Activated naive CD4-positive, alpha-beta T cell treated with anti-CD3 and anti-CD28 coated beads for 36 hours (primary cell): ENCODE measurements around the gene SUSD6. TPM values are rescaled to one million over a fixed set of nuclear protein-coding genes. Genes with fewer than 3 reads are reported as not detected.
"Not testable (repeated sequence)": the region's sequence is repeated elsewhere in the genome, so short reads cannot be mapped to it uniquely, and the experiment has no call there.

Experiments
- CTCF ChIA-PET: fragments of 350-600 bp; sonication (Branson Sonifier 250); formaldehyde crosslinking; loops from one replicate; lab custom pipeline; 2021; ENCODE audit warnings: antibody characterized with exemption; lab: Charles Lee
- DNase-seq: peaks from one replicate; pipeline ENCODE4 v3.0.0-alpha.2; 2020
- H3K27ac Mint-ChIP-seq: one replicate; pipeline ENCODE4 v1.8.0; 2021; ENCODE audit warnings: mild to moderate bottlenecking, mixed read lengths
- H3K27me3 Mint-ChIP-seq: one replicate; pipeline ENCODE4 v1.8.0; 2021; ENCODE audit warnings: low read depth, mixed read lengths
- H3K36me3 Mint-ChIP-seq: one replicate; pipeline ENCODE4 v1.8.0; 2021; ENCODE audit warnings: low read depth, mixed read lengths
- H3K4me1 Mint-ChIP-seq: one replicate; pipeline ENCODE4 v1.8.0; 2021; ENCODE audit warnings: low read depth, mixed read lengths
- H3K4me3 Mint-ChIP-seq: one replicate; pipeline ENCODE4 v1.8.0; 2021; ENCODE audit warnings: mild to moderate bottlenecking, moderate library complexity, mixed read lengths
- H3K9me3 Mint-ChIP-seq: one replicate; pipeline ENCODE4 v1.8.0; 2021; ENCODE audit warnings: mixed read lengths
- intact Hi-C: fragments of 100-400 bp; cut with micrococcal nuclease; formaldehyde crosslinking; loops from one replicate; pipeline ENCODE4 v1.15.1; 2023
- total RNA-seq, 2 experiments: library from RNA; stranded (reverse); gene quantifications; one replicate each; pipeline ENCODE4 v1.2.3, GENCODE V29; 2021

SUSD6 gene
- total RNA-seq, 2 experiments from 2014 or later: 66.6 to 69.7 TPM

- Mint-ChIP-seq H3K4me1 (no peaks in the 10 kb centered on the region), H3K4me3 (no peak overlapping the region), H3K27me3 (no peaks in the 10 kb centered on the region), H3K36me3 (no peaks in the 10 kb centered on the region), H3K27ac (no peak overlapping the region), H3K9me3 (no peaks in the 10 kb centered on the region)
- CTCF ChIA-PET: interaction anchor here (1.2 to 3.6 kb wide), 4 partner anchors 9 to 134 kb away, joined by 3 to 13 read pairs (median 7); no protein-coding TSS in a partner anchor
- no peak for DNase-seq
- intact Hi-C loops: no loop called here
Observed at GRCh38 chr14:69593018-69593677, 18.2 kb upstream of the SUSD6 start.

- Mint-ChIP-seq H3K9me3 (no peaks in the 10 kb centered on the region), H3K4me3 (no peak overlapping the region), H3K27ac (no peak overlapping the region), H3K36me3 (no peaks in the 10 kb centered on the region), H3K27me3 (no peaks in the 10 kb centered on the region), H3K4me1 (no peaks in the 10 kb centered on the region)
- intact Hi-C loops: no loop called here
- DNase-seq: no peak
- CTCF ChIA-PET: interaction anchor here (0.6 to 3.6 kb wide), 5 partner anchors 10 to 456 kb away, joined by 3 to 13 read pairs (median 5); no protein-coding TSS in a partner anchor
Observed at GRCh38 chr14:69594846-69595245, 16.6 kb upstream of the SUSD6 start.

- H3K27ac Mint-ChIP-seq: no peak overlapping the region
- CTCF ChIA-PET: interaction anchor here (1.4 to 3.6 kb wide), 3 partner anchors 10 to 136 kb away, joined by 3 to 13 read pairs (median 10); no protein-coding TSS in a partner anchor
- intact Hi-C loops: no loop called here
- no peaks in the 10 kb centered on the region for H3K27me3 Mint-ChIP-seq
- H3K9me3 Mint-ChIP-seq: no peaks in the 10 kb centered on the region
- no peak overlapping the region for H3K4me3 Mint-ChIP-seq
- no peaks in the 10 kb centered on the region for H3K36me3 Mint-ChIP-seq
- no peak for DNase-seq
- H3K4me1 Mint-ChIP-seq: no peaks in the 10 kb centered on the region
Observed at GRCh38 chr14:69595336-69595735, 16.1 kb upstream of the SUSD6 start.

GRCh38 chr14:69599431-69599830 is 12.0 kb upstream of the SUSD6 start:
- not testable (repeated sequence) for H3K36me3 Mint-ChIP-seq

GRCh38 chr14:69600304-69600891 is 11.0 kb upstream of the SUSD6 start:
- intact Hi-C loops: loop anchor here (5.0 kb wide), 1 partner anchor 222 kb away; no protein-coding TSS in a partner anchor
- Mint-ChIP-seq H3K36me3 (no peaks in the 10 kb centered on the region), H3K27ac (no peak overlapping the region), H3K4me1 (peaks cover 5% of the 10 kb centered on the region), H3K4me3 (no peak overlapping the region), H3K9me3 (no peaks in the 10 kb centered on the region), H3K27me3 (no peaks in the 10 kb centered on the region)
- CTCF ChIA-PET: interaction anchor here (0.8 to 2.6 kb wide), 6 partner anchors 15 to 428 kb away, joined by 3 to 15 read pairs (median 4); no protein-coding TSS in a partner anchor
- DNase-seq: no peak

More at GRCh38 chr14:69599431-69599830, 12.0 kb upstream of the SUSD6 start:
- H3K4me1 Mint-ChIP-seq, H3K9me3 Mint-ChIP-seq, DNase-seq, H3K27me3 Mint-ChIP-seq, intact Hi-C loops, H3K4me3 Mint-ChIP-seq, H3K27ac Mint-ChIP-seq: not testable (repeated sequence)
- CTCF ChIA-PET: interaction anchor here (0.7 to 1.0 kb wide), 2 partner anchors 47 to 128 kb away, joined by 4 to 7 read pairs; no protein-coding TSS in a partner anchor

GRCh38 chr14:69605738-69606137 is 5.7 kb upstream of the SUSD6 start:
- Mint-ChIP-seq H3K27ac (no peak overlapping the region), H3K9me3 (no peaks in the 10 kb centered on the region), H3K27me3 (no peaks in the 10 kb centered on the region), H3K4me1 (peaks cover 32% of the 10 kb centered on the region), H3K36me3 (no peaks in the 10 kb centered on the region), H3K4me3 (no peak overlapping the region)
- no peak for DNase-seq
- CTCF ChIA-PET: interaction anchor here (1.0 to 4.2 kb wide), 12 partner anchors 11 to 125 kb away, joined by 3 to 62 read pairs (median 5); no protein-coding TSS in a partner anchor
- intact Hi-C loops: no loop called here

GRCh38 chr14:69606258-69607184 is 4.9 kb upstream of the SUSD6 start:
- no peaks in the 10 kb centered on the region for H3K27me3 Mint-ChIP-seq
- H3K27ac Mint-ChIP-seq: peak overlapping the region; percentile 33
- DNase-seq: no peak
- no peaks in the 10 kb centered on the region for H3K9me3 Mint-ChIP-seq
- H3K4me1 Mint-ChIP-seq: peaks cover 32% of the 10 kb centered on the region
- intact Hi-C loops: no loop called here
- no peak overlapping the region for H3K4me3 Mint-ChIP-seq
- CTCF ChIA-PET: interaction anchor here (1.0 to 4.2 kb wide), 9 partner anchors 10 to 125 kb away, joined by 3 to 62 read pairs (median 3); no protein-coding TSS in a partner anchor
- H3K36me3 Mint-ChIP-seq: no peaks in the 10 kb centered on the region

GRCh38 chr14:69610020-69610873 is 1.1 kb upstream of the SUSD6 start:
- CTCF ChIA-PET: interaction anchor here (1.5 to 3.2 kb wide), 3 partner anchors 18 to 26 kb away, joined by 3 to 11 read pairs (median 3); no protein-coding TSS in a partner anchor
- H3K9me3 Mint-ChIP-seq: no peaks in the 10 kb centered on the region
- peaks cover 22% of the 10 kb centered on the region for H3K36me3 Mint-ChIP-seq
- intact Hi-C loops: loop anchor here (5.0 to 10.0 kb wide), 2 partner anchors 818 to 1045 kb away; partner anchors contain the start of gene ZFP36L1
- DNase-seq: peak; percentile 23
- peaks cover 45% of the 10 kb centered on the region for H3K4me1 Mint-ChIP-seq
- H3K27ac Mint-ChIP-seq: peak overlapping the region; percentile 75
- peak overlapping the region; percentile 90 for H3K4me3 Mint-ChIP-seq
- no peaks in the 10 kb centered on the region for H3K27me3 Mint-ChIP-seq

- peaks cover 27% of the 10 kb centered on the region for H3K36me3 Mint-ChIP-seq
- H3K9me3 Mint-ChIP-seq: no peaks in the 10 kb centered on the region
- H3K27ac Mint-ChIP-seq: peak overlapping the region; percentile 75
- CTCF ChIA-PET: interaction anchor here (0.7 to 3.2 kb wide), 3 partner anchors 16 to 26 kb away, joined by 3 to 11 read pairs (median 3); no protein-coding TSS in a partner anchor
- DNase-seq: peak; percentile 10
- peaks cover 50% of the 10 kb centered on the region for H3K4me1 Mint-ChIP-seq
- intact Hi-C loops: loop anchor here (1.0 to 10.0 kb wide), 4 partner anchors 27 to 1044 kb away; partner anchors contain the start of genes SRSF5 and ZFP36L1
- H3K4me3 Mint-ChIP-seq: peak overlapping the region; percentile 90
- H3K27me3 Mint-ChIP-seq: no peaks in the 10 kb centered on the region
Observed at GRCh38 chr14:69610874-69611171, 573 bp upstream of the SUSD6 start.

GRCh38 chr14:69612014-69612782 is 802 bp downstream of the SUSD6 start:
- no peaks in the 10 kb centered on the region for H3K27me3 Mint-ChIP-seq
- peaks cover 53% of the 10 kb centered on the region for H3K4me1 Mint-ChIP-seq
- CTCF ChIA-PET: interaction anchor here (0.6 to 3.2 kb wide), 9 partner anchors 13 to 73 kb away, joined by 3 to 11 read pairs (median 4); no protein-coding TSS in a partner anchor
- no peaks in the 10 kb centered on the region for H3K9me3 Mint-ChIP-seq
- peak overlapping the region; percentile 92 for H3K4me3 Mint-ChIP-seq
- intact Hi-C loops: loop anchor here (1.0 to 10.0 kb wide), 4 partner anchors 31 to 1043 kb away; partner anchors contain the start of gene ZFP36L1
- peaks cover 38% of the 10 kb centered on the region for H3K36me3 Mint-ChIP-seq
- peak; percentile 52 for DNase-seq
- peak overlapping the region; percentile 91 for H3K27ac Mint-ChIP-seq
